ENCODE measurements around the gene IGFALS.

IGFALS gene

GRCh38 chr16:1788095-1788707, 5.3 kb downstream of the IGFALS start:
- no peak for DNase-seq

- no peak for DNase-seq
Observed at GRCh38 chr16:1787322-1788094, 6.0 kb downstream of the IGFALS start.

GRCh38 chr16:1787056-1787321, 6.5 kb downstream of the IGFALS start:
- no peak for DNase-seq

- no peak for DNase-seq
Observed at GRCh38 chr16:1786242-1787055, 7.1 kb downstream of the IGFALS start.

GRCh38 chr16:1785846-1786170, 7.7 kb downstream of the IGFALS start:
- DNase-seq = no peak

- DNase-seq = no peak
Observed at GRCh38 chr16:1784977-1785845, 8.3 kb downstream of the IGFALS start.

GRCh38 chr16:1782408-1783264, 10.9 kb downstream of the IGFALS start, which contains the start of the genes NUBP2 and SPSB3:
Gene NUBP2 (plus strand): TSS chr16:1782960. CDS start chr16:1783021, 61 bp downstream.
Gene SPSB3 (minus strand): TSS chr16:1782571. CDS start chr16:1781483, 1,088 bp downstream.
- peak; percentile 94 to 95 (median 94) for DNase-seq

- no peak for DNase-seq
Observed at GRCh38 chr16:1781758-1782407, 11.6 kb downstream of the IGFALS start.

GRCh38 chr16:1781254-1781653, 12.3 kb downstream of the IGFALS start:
- DNase-seq = no peak

- no peak for DNase-seq
Observed at GRCh38 chr16:1780677-1781072, 12.8 kb downstream of the IGFALS start.

GRCh38 chr16:1779741-1780676, 13.5 kb downstream of the IGFALS start:
- no peak for DNase-seq

GRCh38 chr16:1779234-1779701, 14.2 kb downstream of the IGFALS start:
- no peak for DNase-seq

- no peak for DNase-seq
Observed at GRCh38 chr16:1778200-1779179, 15.0 kb downstream of the IGFALS start.

GRCh38 chr16:1777375-1778199, 15.9 kb downstream of the IGFALS start:
- DNase-seq = no peak

- no peak for DNase-seq
Observed at GRCh38 chr16:1776991-1777374, 16.5 kb downstream of the IGFALS start.

- DNase-seq = no peak
Observed at GRCh38 chr16:1776672-1776955, 16.9 kb downstream of the IGFALS start.

- DNase-seq = no peak
Observed at GRCh38 chr16:1775846-1776671, 17.4 kb downstream of the IGFALS start.

Measured in activated CD4-positive, CD25-positive, alpha-beta regulatory T cell (primary cell).